ENCODE measurements around the gene FUT7. TPM values are rescaled to one million over a fixed set of nuclear protein-coding genes. Genes with fewer than 3 reads are reported as not detected.
A peak's percentile ranks its signal among the peaks of the same experiment; 100 is the strongest.

Gene FUT7
- total and polyA plus RNA-seq, 9 of the 15 experiments (the other 6 are each of a cell fraction or from before 2014, with no cell fraction given) = not detected

DNA sequence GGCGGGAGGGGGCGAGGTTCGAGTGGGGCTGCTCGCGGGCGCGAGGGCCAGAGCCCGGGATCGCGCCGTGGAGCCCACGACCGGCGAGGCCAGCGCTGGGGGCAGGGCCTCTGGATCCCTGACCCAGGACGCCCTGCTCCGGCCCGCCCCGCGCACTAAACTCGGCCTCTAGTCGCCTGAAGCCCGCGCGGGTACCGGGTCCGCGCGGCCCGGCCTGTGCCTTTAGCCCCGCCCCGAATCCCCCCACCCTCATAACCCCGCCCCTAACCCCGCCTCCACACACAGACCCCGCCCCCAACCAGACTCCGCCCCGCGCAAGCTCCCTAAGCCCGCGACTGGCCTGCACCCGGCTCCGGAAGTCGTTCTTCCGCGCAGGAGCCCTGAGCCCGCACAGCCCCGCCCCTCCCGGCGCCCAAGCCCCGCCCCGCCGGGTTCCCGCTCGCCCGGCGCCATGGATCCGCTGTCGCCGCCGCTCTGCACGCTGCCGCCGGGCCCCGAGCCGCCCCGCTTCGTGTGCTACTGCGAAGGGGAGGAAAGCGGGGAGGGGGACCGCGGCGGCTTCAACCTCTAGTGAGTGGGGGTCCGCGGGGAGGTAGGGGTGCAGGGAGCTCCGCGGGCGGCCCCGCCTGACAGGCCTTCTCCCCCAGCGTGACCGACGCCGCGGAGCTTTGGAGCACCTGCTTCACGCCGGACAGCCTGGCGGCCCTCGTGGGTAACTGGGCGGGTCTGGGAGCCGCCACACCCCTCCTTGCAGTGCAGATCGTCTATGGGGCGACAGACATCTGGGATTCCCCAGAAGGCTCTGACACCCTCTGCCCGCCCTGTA lies 39.7 kb downstream of the FUT7 start, which contains the start of gene PAXX (continued):
- TF ChIP-seq POLR2A (conservative IDR thresholded peaks at IDR 0.05) = peak; percentile 77
- TF ChIP-seq ZNF561 (CRISPR knock-in tag; conservative IDR thresholded peaks at IDR 0.05) = 0 out of 2 replicates have a peak, but pooled peaks have one; percentile 40
- no peak for TF ChIP-seq MIER1 (IDR thresholded peaks at IDR 0.05; ENCODE audit: low read depth)
- no peak for TF ChIP-seq SLC30A9 (CRISPR knock-in tag; IDR thresholded peaks at IDR 0.05)
- TF ChIP-seq FOXA1 (IDR thresholded peaks at IDR 0.05; ENCODE audit: borderline replicate concordance) = no peak
- TF ChIP-seq NFXL1 (CRISPR knock-in tag; IDR thresholded peaks at IDR 0.05) = no peak
- no peak for TF ChIP-seq RBM39 (optimal IDR thresholded peaks at IDR 0.05; ENCODE audit: low read depth, low read length)
- TF ChIP-seq HMG20A (CRISPR knock-in tag; conservative IDR thresholded peaks at IDR 0.05) = no peak
- TF ChIP-seq, protein P1, sequence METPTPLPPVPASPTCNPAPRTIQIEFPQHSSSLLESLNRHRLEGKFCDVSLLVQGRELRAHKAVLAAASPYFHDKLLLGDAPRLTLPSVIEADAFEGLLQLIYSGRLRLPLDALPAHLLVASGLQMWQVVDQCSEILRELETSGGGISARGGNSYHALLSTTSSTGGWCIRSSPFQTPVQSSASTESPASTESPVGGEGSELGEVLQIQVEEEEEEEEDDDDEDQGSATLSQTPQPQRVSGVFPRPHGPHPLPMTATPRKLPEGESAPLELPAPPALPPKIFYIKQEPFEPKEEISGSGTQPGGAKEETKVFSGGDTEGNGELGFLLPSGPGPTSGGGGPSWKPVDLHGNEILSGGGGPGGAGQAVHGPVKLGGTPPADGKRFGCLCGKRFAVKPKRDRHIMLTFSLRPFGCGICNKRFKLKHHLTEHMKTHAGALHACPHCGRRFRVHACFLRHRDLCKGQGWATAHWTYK (CRISPR knock-in tag; IDR thresholded peaks at IDR 0.05) = peak; percentile 34; the same call in 1 of the 2 replicates
- TF ChIP-seq ARID3B (CRISPR knock-in tag; IDR thresholded peaks at IDR 0.05; ENCODE audit: borderline replicate concordance) = no peak
- TF ChIP-seq CSDE1 (IDR thresholded peaks at IDR 0.05) = no peak
- TF ChIP-seq C11orf30 (IDR thresholded peaks at IDR 0.05; ENCODE audit: low read depth) = no peak
- no peak for TF ChIP-seq TBP (optimal IDR thresholded peaks at IDR 0.05; ENCODE audit: low read depth, low read length)
- no peak for TF ChIP-seq SMARCB1 (IDR thresholded peaks at IDR 0.05; ENCODE audit: insufficient read length, low read depth)
- TF ChIP-seq HCFC1 (IDR thresholded peaks at IDR 0.05; ENCODE audit: low read depth, low read length) = no peak
- no peak for TF ChIP-seq RFX1 (IDR thresholded peaks at IDR 0.05)
- TF ChIP-seq MCM2 (IDR thresholded peaks at IDR 0.05; ENCODE audit: low read depth) = no peak
- TF ChIP-seq ZNF592 (IDR thresholded peaks at IDR 0.05) = peak; percentile 76
- no peak for TF ChIP-seq CBFA2T3 (IDR thresholded peaks at IDR 0.05)
- TF ChIP-seq SOX6 (IDR thresholded peaks at IDR 0.05) = no peak
- no peak for TF ChIP-seq SAFB2 (IDR thresholded peaks at IDR 0.05; ENCODE audit: borderline replicate concordance, low read depth, low read length, severe bottlenecking)
- no peak for TF ChIP-seq ESRRB (CRISPR knock-in tag; IDR thresholded peaks at IDR 0.05; ENCODE audit: borderline replicate concordance)
- no peak for TF ChIP-seq ZBTB17 (CRISPR knock-in tag; IDR thresholded peaks at IDR 0.05)
- TF ChIP-seq SMAD4 (CRISPR knock-in tag; conservative IDR thresholded peaks at IDR 0.05) = peak; percentile 68
- no peak for TF ChIP-seq RCOR1 (IDR thresholded peaks at IDR 0.05; ENCODE audit: borderline replicate concordance in 1 of 2, low read depth in 2 of 2, low read length in 2 of 2)
